Epidermal melanocyte (primary cell): ENCODE results near the gene CARHSP1.
A peak's percentile ranks its signal among the peaks of the same experiment; 100 is the strongest.
"Not testable (repeated sequence)": the region's sequence is repeated elsewhere in the genome, so short reads cannot be mapped to it uniquely, and the experiment has no call there.

Experiments used
- DNase-seq: peaks from one replicate; pipeline ENCODE4 v3.0.0; 2011; ENCODE audit warnings: low spot score; ENCODE audit not compliant: insufficient read length

The CARHSP1 gene

DNA sequence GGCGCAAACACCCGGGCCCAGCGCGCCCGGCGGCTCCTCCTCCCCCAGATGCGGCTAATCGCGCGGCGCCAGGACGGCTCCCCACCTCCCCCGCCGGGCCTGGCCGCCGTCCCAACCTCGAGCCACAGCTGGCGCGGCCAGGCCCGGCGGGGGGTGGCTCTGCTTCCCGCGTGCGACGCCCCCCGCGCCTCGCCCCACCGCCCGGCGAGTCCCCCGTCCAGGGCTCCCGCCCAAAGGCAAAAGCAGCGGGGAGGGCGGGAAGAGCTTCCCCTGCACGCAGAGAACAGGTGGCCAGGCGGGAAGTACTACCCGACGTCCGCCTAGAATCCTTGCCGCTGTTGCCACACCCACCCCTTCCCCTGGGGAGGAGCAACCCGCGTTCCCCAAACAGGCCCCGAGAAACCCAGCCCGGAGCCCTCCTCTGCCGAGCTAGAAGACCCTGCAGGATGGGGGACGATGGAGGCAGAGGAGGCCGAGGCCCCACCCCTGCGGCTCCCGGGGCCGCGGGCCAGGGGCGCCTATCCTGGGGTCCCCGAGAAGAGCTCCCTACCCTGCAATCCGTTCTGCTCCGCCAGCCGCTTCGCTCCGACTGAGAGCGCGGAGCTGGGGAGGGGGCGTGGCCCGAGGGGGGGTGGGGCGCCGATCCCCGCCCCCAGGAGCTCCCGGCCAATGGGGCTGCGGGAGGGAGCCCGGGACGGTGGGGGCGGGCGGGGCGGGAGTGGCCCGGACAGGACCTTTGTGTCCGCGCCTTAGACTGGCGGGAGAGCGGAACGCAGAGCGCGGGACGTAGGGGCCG is at the start of gene CARHSP1:
Gene CARHSP1 (minus strand): TSS at position 591 of the 796 bp plus-strand sequence. CDS start 9,678 bp downstream, outside the sequence.
- peak; percentile 94 for DNase-seq

DNA sequence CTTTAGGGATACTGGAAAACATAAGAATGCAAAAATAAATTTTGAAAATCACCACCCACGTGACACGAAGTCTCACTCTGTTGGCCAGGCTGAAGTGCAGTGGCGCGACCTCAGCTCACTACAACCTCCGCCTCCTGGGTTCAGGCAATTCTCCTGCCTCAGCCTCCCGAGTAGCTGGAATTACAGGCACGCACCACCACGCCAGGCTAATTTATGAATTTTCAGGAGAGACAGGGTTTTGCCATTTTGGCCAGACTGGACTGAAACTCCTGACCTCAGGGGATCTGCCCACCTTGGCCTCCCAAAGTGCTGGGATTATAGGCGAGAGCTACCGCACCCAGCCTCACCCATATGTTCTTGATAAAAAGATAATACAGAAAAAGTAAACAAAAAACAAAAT is 48.5 kb upstream of the CARHSP1 start:
- DNase-seq = not testable (repeated sequence)

DNA sequence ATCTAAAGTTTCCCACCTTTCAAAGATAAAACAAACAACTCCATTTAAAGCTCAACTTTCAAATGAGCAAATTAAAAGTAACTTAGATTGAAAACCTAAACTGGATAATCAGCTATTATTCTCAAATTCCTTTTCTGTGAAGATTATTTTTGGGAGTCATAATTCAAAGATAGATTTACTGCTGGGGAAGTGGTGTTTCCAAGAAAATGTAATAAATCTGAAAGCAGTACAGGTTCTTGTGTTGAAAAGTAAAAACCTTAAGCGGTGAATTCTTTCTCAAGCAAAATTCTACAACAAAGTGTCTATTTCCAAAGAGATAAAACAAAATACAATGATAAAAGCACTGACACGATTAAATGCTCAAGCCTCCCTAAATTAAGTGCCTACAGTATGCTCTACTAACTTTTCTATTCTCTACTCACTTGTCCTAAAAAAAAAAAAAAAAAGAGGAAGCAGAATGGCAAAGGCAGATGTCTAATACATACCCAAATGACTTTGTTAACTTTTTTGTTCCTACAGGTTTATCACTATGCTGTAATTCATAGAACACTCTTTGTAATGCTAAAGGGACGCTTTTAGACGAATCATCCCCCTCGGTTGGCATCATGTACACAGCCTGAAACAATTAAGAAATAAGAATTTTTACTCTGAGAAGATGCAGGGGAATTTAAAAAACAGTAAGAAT is 47.9 kb upstream of the CARHSP1 start:
- DNase-seq = no peak

DNA sequence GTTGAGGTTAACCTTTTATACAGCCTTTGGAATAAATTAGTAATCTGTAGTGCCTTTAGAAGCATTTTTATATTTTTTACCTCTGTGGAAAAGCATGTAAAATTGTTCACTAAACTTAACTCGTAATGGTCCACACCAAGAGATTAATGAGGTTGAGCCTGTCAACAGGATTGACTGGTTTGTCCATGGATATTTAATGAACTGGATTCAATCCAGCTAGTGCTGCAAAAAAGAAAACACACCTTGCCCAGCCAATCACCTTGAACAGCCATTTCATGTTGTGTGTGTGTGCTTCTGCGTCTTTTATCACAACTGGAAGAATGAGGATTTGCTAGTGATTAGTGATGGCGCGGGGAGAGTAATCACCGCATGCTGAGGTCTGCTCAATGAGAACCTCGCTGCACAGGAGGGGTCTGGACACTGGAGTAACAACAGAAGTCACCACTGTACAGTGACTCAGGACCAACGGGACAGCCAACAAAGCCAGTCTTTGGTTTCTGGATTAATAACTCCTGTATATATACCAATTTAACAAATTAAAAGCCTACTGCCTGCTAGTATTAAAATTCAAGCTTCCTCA is 47.0 kb upstream of the CARHSP1 start:
- DNase-seq = no peak

DNA sequence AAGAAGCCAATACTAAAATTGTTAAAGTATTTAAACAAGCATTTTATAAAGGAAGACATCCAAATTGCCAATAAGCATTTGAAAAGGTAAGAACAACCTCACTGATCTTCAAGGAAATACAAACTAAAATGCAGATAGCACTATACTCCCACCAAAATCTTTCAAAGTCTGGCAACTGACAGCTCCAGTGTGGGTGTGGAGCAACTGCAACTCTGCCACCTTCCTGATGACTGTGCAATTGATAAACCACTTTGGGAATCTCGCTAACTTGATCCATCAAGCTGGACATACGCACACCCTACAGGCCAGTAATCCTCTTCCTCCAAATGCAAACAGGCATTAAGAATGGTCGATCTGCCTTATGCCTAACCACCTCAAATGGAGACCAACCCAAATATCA is 45.3 kb upstream of the CARHSP1 start:
- no peak for DNase-seq

DNA sequence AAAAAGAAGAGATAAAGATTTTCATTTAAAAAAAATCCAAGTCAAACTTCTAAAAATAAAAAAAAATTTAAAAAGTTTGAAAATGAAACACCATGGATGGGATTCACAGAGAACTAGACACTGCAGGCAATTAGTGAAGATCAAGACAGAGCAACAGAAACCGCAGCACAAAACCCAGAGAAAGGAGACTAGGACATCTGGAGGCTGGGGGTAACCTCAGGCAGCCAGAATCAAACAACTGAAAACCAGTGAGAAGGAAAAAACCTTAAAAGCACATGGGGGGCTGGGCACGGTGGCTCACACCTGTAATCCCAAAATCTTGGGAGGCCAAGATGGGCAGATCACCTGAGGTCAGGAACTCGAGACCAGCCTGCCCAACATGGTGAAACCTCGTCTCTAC is 44.0 kb upstream of the CARHSP1 start:
- no peak for DNase-seq

DNA sequence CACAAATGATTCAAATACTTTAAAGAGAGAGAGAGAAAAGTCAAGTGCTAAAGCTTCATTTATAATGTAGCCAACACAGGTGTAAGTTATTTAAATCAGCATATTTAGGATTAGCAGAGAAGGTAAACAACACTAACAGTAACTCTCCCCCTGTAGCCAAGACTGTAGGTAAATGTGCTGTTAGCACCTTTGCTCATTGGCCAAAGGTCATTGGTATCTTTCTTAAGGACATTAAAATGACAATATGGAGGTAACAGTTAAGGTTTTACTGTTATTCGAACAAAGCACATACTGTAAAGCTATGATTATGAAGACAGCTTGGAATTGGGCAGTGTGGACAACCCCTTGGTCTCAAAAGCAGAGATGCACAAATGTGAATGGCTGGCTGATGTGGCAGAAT is 42.0 kb upstream of the CARHSP1 start:
- DNase-seq = no peak

DNA sequence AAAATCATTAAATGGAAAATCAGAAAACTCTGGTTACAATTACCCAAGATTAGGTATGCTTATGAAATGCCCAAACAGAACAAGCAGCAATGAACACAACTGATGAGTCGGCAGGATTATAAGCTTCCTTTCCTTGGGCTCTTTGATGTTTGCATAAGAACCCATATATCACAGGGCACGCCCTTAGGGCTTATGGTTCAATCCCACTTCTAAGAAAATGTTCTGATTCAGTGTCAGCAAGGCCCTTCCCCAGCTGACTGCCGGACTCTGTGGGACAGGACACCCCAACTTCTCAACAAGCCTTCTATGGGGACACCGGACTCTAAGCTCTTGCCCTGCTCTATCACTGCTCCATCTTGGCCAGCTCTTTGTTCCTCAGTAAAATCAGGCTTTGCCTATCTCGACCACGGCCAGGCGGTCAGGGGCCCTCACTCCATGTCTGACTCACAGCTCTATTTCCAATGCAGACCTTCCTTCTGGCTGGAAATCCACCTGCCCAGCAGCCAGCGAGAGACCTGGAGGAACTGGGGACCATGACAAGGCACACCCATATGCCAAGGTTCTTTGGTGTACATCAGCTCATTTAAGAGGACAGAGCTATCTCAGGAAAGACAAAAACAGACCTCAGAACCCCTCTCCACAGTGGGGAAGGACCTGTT is 40.1 kb upstream of the CARHSP1 start:
- DNase-seq = no peak

DNA sequence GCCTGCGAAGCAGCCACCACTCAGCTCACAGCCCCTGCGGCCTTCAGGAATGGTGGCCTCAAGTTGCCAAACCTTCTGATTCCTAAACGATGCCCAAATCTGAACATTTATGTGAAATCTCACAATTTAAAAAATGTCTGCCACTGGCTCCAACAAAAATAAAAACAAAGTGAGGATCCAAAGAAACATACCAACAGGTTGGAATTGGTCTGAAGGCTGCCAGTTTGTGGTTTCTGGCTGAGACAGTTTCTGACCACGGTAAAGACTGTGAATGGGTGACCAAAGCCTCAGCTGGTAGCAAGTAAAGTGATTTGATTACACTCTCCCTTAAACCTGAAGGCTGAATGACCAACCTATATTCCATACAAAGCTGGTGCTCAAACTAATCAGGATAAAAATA is 38.3 kb upstream of the CARHSP1 start:
- no peak for DNase-seq

DNA sequence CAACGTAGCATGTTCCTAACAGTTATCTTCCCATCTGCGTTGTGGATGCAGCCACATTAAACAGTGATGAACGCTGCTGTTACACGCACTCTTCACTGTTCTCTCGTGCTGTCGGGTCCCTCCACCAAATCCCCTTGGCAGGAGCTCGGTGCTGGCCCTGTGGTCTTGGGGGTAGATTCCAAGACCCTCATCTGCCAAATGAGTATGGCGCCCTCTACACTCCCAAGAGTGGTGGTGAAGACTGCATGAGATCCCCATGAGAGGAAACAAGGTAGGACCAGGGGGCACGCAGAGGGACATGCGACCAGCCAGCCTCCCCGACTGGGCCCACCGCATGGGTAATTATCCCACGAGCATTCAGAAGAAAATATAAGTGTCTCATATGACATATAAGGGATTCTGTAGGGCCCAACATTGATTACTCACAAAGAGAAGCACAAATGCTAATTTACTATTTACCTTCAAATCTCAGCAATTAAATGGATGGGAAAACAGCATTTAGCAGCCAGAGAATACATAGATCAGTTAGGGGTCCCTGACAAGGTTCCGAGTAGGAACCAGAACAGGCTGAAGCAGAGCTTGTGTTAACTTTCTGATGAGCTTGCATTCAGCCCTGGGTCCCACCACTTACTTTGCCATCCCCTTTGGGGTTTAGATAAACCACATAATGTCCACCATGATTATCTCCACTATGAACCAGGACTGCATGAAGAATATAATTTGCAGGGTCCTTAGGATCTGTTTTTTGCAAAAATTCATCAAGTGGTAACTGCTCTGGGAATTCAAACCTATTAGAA is 37.2 kb upstream of the CARHSP1 start:
- no peak for DNase-seq

DNA sequence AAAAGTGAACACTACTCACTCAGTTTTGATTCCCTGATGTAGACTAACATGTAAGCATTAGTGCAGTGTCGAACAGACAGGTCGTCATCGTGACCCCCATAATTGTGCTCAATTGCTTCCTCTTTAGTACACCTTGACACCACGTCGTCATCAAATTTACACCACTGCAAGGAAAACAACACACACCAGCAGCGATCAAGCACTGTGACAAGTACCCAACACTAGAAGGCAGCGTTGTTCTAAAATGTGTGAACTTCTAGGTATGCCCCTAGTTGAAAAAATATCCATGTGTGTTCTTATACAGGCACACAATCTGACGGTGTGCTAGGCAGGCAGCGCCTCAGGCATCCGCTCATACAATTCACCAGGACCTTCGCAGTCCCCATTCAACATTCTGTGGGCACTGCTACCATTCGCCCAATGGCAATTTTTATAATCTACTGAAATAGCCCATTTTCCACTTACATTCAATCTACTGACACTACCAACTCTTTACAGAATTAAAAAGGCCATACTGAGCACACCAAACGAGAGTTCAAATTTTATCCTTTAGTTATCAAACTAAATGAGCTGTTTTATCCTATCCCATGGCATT is 36.5 kb upstream of the CARHSP1 start:
- no peak for DNase-seq

DNA sequence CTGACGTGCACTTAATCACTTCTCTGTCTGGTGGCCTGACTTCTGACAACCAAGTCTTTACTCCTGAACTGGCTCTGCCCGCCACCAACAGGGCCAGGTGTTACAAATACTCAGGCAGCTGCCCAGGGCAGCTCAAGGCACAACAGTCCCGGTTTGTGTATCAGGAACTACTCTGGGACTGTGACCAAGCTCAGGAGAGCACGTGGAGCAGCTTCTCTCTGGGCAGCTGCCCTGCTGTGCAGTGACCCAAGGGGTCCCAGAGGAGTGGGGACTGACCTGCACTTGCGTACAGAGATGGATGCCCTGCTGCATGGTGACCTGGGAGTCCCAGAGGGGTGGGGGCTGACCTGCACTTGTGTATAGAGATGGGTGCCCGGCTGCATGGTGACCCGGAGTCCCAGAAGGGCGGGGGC is 35.2 kb upstream of the CARHSP1 start:
- DNase-seq = no peak

DNA sequence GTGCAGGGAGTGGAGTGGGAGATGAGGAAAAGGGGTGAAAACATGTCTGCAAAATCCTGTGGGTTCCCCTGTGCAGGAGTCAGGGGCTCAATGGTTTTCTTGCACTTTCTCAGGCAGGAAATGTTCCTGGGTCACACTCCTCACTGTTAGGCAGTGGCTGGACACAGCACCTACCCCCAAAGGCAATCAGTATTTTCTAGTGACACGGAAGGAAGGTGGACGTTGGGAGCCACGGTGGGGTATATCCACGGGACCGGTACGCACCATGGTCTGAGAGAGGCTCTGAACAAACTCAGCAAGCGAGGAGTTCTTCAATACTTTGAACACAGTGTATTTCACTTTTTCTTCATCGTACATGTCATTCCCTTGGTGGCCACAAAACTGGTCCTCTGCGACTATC is 34.2 kb upstream of the CARHSP1 start:
- no peak for DNase-seq

DNA sequence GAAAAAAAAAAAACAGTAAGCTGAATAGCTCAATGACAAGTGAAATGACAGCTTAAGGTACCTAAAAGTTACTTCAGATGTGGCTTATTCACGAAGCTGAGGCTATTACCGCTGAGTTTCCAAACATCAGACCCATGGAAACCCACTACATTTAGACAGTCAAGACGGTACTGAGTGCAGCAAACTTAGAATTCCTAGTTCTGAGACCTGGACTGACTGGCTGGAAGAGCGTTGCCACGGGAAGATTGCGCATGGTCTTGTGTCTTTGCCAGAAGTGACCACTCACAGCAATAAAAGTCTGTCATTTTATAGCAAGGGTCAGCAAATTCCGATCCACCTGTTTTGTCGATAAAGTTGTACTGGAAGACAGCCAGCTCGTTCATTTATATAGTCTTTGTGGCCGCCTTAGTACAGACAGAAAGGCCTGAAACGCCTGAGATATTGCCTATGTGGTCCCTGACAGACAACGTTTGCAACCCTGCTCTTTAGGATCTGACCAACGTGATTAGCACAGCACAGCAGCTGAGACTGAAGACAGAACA is 32.6 kb upstream of the CARHSP1 start:
- DNase-seq = no peak

DNA sequence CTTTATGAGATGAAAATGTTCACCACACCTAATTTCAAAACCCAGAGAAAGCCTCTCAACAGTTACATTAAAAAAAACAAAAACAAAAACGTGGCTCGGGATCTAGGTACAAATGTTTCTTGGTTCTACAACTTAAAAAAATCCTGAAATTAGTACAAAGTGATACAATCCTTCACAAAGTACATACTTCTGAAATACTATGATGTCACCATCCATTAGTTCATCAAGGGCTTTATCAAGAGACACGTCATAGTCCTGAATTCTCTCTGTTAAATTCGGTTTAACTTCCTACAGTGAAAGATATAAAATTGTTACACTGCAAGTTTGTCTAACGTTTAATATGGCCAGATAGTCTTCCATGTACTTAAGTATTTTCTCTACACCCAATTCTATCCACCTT is 31.5 kb upstream of the CARHSP1 start:
- no peak for DNase-seq

DNA sequence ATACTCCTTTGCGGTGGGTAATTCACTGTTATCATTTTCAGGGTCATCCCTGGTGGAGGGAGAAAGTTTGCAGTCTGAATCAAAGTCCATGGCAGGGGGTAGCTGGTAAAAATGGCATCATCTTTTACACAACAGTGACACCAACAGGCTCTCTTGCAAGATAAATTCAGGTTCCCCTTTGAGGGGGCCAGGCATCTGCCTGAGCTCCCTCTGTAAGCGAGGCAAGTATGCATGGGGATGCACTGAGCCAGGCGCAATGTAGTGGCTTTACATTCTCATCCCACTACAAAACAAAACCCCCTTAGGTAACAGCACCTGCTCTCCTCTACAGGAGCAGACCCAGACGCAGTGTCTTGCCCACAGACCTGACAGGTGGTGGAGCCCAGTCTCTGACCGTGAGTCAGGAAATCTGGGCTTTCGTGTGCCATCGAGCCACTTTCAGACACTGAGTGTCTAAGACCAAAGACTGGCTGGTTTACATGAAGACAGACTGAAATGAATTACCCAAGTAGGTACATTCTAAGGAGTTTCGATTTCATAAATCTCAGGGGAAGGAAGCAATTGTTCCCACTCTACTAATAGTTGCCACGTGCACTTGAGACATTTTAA is 31.0 kb upstream of the CARHSP1 start:
- no peak for DNase-seq

DNA sequence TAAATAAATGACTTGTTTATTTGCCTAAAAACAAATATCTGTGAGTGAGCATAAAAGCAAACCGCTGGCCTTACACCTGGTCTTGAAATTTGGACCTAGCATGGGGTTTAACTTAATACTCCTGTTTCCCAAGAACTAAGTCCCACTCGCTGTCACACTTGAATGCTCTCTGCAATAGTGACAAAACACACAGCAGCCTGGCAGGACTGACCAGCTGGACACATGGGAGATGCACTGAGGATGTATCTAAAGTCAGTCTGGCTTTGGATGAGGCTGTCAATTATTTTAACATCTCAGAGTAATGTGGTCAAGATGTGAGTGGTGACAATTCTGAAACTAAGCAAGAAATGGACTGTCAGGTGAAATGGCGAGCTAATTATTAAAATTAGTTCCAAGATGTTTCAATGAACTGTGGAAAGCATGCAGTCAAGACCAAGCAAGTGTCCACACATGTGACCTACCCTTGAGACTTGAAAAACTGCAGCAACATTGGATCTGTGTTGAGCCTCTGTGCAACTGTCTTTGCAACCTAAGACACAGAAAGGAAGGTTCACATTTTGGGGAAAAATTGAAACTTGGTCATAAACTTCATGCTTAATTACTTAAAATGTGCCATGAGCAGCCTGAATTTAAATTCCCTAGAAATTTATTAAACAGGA is 30.0 kb upstream of the CARHSP1 start:
- no peak for DNase-seq

DNA sequence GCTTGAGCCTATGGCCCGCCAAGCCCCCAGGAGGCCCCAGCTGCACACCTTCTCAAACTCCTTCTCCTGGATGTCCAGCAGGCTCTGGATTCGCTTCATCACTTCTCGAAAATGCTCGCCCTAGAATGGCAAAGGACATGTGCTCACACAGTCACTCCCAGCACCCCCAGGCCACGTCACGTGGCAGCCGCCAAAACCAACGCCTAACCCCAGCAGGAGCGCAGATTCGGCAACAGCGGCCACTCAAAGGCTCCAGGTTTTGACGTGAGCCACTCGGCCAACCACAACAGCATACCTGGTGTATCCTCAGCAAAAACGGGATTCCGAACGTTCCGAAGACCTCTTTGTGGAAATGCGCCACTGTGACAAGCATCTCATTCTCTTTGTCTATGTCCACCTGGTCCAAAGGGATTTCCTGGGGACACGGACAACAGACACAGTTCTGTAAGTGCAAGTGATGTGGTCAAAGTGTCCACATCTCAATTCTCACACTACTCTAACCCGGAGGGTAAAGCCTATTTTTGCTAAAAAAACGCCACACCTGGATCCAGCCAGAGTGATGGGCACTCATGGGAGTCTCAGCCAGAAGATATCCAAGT is 26.0 kb upstream of the CARHSP1 start:
- DNase-seq = no peak

DNA sequence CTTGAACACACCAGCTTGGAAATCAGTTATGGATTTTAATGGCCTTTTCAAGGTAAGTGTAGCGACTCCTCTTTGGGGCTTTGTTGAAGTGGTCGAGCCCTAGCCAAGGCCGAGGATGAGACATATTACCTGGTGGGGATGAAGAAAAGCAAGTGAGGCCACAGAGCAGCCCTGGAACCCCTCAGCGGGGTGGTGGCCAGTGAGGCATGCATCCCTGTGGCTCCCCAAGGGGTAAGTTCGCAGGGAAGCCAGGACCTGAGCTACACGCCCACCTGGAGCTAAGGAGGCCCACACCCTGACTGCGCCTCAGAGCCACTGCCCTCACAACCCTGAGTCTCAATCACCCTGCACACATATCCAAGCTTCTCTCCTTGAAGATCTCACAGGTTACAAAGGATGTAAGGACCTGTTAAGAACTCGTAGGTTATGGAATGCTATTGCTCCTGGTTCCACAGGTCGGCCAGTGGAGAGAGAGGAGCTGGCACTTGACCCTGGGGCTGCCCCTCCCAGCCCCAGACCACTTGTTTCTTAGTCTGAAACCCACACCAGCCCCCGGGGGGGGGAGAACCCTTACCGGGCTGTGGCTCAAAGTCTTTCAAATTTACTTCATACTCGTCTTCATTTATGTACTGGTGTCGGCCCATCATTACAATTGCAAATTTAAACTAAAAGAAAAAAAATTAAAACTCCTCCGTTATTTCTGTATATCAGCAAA is 25.3 kb upstream of the CARHSP1 start:
- no peak for DNase-seq
